ENCODE data around the gene NAPA. TPM values are rescaled to one million over a fixed set of nuclear protein-coding genes. Genes with fewer than 3 reads are reported as not detected.
"Not testable (repeated sequence)": the region's sequence is repeated elsewhere in the genome, so short reads cannot be mapped to it uniquely, and the experiment has no call there.

NAPA gene
- total RNA-seq, 2 experiments from 2014 or later = 72.5 to 75.1 TPM

DNA sequence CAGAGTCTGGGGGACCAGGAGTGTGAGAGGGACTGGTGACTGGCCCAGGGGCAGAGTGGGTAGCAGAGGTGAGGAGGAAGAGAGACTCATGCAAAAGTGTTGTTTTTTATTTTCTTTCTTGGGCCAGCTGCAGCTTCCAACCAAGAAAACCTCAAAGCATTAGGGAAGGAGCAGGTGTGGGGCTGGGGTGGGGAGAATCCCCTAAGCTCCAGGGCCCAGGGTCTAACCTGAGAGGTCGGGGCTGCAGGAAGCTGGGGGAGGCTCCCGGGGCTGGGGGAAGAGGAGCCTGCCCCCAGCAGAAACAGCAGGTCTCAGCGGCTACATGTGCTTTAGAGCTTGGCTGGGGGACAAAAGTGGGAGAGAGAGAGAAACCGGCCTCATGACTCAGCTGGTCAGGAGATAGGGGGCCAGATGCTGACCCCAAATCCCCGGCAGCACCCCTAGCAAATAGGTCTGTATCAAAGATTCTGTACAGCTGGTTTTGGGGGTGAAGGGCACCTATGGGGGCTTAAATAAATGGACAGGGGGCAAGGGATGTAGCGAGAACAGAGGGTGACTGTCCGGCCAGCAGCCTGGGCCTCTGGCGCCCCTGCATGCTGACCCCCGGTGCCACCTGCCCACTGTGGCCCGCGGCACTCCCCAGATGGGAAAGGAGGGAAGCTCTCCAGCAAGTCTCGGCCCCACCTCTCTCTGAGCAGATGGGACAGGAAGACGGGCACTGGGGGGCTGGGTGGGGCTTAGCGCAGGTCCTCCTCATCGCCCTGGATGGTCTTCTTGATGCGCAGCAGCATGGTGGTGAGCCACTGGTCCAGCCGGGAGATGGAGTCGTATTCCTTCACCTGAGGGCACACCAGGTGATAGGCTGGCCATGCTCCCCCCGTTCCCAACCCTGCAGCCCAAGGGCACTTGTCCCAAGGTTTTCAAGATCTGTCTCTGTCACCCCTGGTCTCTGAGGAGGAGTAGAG, 27.0 kb downstream of the NAPA start:
- intact Hi-C loops (cut with micrococcal nuclease) = no loop called here
- DNase-seq = no peak
- Mint-ChIP-seq H3K27ac (no peak overlapping the region), H3K4me1 (ENCODE audit: low read depth) (peaks cover 31% of the 10 kb centered on the region), H3K4me3 (no peak overlapping the region), H3K9me3 (no peaks in the 10 kb centered on the region), H3K36me3 (ENCODE audit: low read depth) (peaks cover 12% of the 10 kb centered on the region), H3K27me3 (ENCODE audit: low read depth) (no peaks in the 10 kb centered on the region)
- CTCF ChIA-PET = interaction anchor here (0.7 to 1.4 kb wide), 3 partner anchors 28 to 225 kb away, joined by 3 to 4 read pairs (median 3); no protein-coding TSS in a partner anchor

DNA sequence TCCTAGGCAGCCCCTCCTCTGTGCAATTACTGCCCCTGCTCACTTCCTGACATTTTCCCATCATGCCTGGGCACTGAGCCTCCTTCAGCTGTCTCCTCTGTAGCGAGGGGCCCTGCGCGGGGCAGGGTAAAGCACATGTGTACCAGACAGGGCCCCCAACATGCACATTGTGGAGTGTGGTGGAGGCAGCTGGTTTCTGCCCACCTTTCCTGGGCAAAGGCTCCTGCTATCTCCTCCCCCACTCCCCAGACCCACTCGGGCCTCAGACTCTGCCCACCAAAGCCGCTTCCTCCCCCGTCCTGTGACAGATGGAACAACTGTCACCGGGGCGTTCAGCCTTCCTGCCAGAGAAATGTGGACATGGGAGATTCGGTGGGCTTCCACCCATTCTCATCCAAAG, 28.0 kb downstream of the NAPA start:
- H3K27me3 Mint-ChIP-seq (ENCODE audit: low read depth) = no peaks in the 10 kb centered on the region
- no peaks in the 10 kb centered on the region for H3K9me3 Mint-ChIP-seq
- H3K27ac Mint-ChIP-seq = peak overlapping the region; percentile 66
- H3K4me1 Mint-ChIP-seq (ENCODE audit: low read depth) = peaks cover 31% of the 10 kb centered on the region
- CTCF ChIA-PET = no interaction called here
- intact Hi-C loops (cut with micrococcal nuclease) = no loop called here
- H3K4me3 Mint-ChIP-seq = no peak overlapping the region
- H3K36me3 Mint-ChIP-seq (ENCODE audit: low read depth) = peaks cover 12% of the 10 kb centered on the region
- no peak for DNase-seq

DNA sequence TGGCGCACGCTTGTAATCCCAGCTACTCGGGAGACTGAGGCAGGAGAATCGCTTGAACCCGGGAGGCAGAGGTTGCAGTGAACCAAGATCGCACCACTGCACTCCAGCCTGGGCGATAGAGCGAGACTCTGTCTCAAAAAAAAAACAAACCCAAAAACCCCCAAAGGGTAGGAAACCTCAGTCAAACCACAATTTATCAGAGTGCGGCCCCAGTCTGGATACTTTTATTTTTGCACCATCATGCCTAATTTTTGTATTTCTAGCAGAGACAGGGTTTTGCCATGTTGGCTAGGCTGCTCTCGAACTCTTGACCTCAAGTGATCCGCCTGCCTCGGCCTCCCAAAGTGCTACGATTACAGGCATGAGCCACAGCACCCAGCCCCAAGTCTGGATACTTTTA, 28.6 kb downstream of the NAPA start:
- peaks cover 12% of the 10 kb centered on the region for H3K36me3 Mint-ChIP-seq (ENCODE audit: low read depth)
- DNase-seq; H3K9me3 Mint-ChIP-seq; H3K27me3 Mint-ChIP-seq (ENCODE audit: low read depth); H3K4me3 Mint-ChIP-seq; H3K27ac Mint-ChIP-seq; intact Hi-C loops (cut with micrococcal nuclease): not testable (repeated sequence)
- CTCF ChIA-PET = interaction anchor here (4.6 kb wide), 1 partner anchor 221 kb away, joined by 17 read pairs; no protein-coding TSS in a partner anchor
- H3K4me1 Mint-ChIP-seq (ENCODE audit: low read depth) = peaks cover 31% of the 10 kb centered on the region

DNA sequence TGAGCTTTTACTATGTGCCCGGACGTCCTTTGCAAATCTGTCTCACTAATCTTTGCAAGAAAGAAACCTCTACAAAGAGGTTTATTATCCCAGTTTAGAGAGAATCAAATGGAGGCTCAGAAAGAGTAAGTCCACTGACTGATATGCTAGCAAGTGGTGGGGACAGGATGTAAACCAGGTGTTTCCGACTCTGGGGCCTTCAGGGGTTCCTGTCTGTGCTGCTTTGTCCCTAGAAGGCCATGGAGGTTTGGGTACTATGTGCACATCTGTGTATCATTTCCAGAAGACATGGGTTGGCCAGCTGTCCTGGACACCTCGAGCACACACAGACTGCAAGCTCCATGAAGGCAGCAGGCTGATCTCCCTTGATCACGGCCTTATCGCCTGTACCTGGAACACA, 29.7 kb downstream of the NAPA start:
- Mint-ChIP-seq H3K36me3 (ENCODE audit: low read depth) (peaks cover 10% of the 10 kb centered on the region), H3K9me3 (no peaks in the 10 kb centered on the region), H3K27ac (peak overlapping the region; percentile 98), H3K4me3 (peak overlapping the region; percentile 99), H3K27me3 (ENCODE audit: low read depth) (no peaks in the 10 kb centered on the region), H3K4me1 (ENCODE audit: low read depth) (peaks cover 31% of the 10 kb centered on the region)
- intact Hi-C loops (cut with micrococcal nuclease) = loop anchor here (2.0 kb wide), 2 partner anchors 38 to 214 kb away; no protein-coding TSS in a partner anchor
- CTCF ChIA-PET = interaction anchor here (0.8 to 4.6 kb wide), 6 partner anchors 31 to 258 kb away, joined by 3 to 17 read pairs (median 12); partner anchors contain the start of gene NAPA
- DNase-seq = peak; percentile 31

DNA sequence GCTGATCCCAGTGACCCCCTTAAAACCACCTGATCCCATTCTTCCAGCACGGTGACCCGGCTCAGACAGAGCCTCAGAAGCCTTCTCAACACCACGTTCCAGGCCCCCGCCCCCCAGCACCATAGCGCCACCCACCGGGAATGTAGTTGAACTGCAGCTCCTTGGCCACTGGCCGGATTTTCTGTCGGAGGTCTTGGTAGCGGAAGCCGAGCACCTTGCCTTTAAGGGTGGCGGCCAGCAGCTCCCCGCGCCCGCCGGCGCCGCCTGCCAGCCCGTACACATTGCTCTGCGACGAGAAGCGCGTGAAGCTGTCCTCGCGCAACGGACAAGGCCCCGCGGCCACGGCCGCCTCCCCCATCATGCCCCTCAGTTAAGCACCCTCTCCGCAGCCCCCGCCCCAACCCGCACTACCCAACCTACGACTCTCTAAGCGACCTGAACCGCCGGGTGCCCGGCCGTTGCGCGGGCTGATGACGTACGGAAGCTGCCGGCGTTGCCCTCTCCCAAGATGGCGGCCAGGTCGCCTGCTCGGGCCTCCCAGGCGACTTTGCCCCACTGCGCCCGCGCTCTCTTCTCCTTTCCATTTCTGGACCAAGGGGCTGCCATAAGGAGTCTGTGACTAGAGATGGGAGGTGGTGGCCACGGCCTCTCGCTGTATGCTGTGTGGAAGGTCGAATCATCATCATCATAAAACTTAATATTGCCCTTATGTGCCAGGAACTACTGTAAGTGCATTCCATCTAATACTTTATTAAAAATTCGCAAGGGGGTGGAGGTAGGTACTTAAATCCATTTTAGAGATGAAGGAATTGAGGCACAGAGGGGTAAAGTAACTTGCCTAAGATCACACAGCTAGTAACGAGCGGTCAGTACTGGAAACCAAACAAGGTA, 30.8 kb downstream of the NAPA start, which contains the start of gene KPTN:
TSS of gene KPTN (minus strand) at position 420 of the 891 bp plus-strand sequence. CDS start at position 361, 59 bp downstream.
- Mint-ChIP-seq H3K27me3 (ENCODE audit: low read depth) (no peaks in the 10 kb centered on the region), H3K4me1 (ENCODE audit: low read depth) (peaks cover 31% of the 10 kb centered on the region), H3K4me3 (peak within 1 kb of the TSS; percentile 99), H3K27ac (peak within 1 kb of the TSS; percentile 98), H3K36me3 (ENCODE audit: low read depth) (peaks cover 5% of the 10 kb centered on the region), H3K9me3 (no peaks in the 10 kb centered on the region)
- intact Hi-C loops (cut with micrococcal nuclease) = loop anchor here (1.0 to 2.0 kb wide), 5 partner anchors 31 to 261 kb away; partner anchors contain the start of genes NAPA and NOP53
- CTCF ChIA-PET = interaction anchor here (0.5 to 4.6 kb wide), 20 partner anchors 9 to 259 kb away, joined by 3 to 17 read pairs (median 5); partner anchors contain the start of genes DHX34 and NAPA
- peak; percentile 93 for DNase-seq

DNA sequence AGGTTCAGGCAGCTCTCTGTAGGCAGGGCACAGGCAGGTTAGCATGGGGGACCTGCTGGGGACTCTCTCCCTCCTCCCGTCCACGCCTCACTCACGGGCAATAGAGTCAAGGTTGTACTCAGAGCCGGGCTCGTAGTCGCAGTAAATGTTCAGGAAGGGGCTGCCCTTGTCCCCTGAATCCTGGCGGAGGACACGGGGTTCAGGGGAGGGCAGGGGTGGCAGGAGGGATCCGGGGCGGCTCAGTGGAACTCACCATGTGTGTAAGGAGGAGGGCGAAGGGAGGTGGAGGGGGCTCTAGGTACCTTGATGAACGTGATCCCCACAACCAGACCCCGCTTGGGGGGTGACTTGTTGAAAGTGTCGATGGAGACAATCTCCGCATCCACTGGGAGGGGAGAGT, 31.7 kb downstream of the NAPA start:
- H3K9me3 Mint-ChIP-seq = no peaks in the 10 kb centered on the region
- peaks cover 5% of the 10 kb centered on the region for H3K36me3 Mint-ChIP-seq (ENCODE audit: low read depth)
- H3K27me3 Mint-ChIP-seq (ENCODE audit: low read depth) = no peaks in the 10 kb centered on the region
- no peak overlapping the region for H3K27ac Mint-ChIP-seq
- H3K4me1 Mint-ChIP-seq (ENCODE audit: low read depth) = peaks cover 31% of the 10 kb centered on the region
- peak overlapping the region; percentile 99 for H3K4me3 Mint-ChIP-seq
- DNase-seq = no peak
- CTCF ChIA-PET = interaction anchor here (1.0 to 4.6 kb wide), 11 partner anchors 13 to 224 kb away, joined by 3 to 17 read pairs (median 6); partner anchors contain the start of genes DHX34 and NAPA
- intact Hi-C loops (cut with micrococcal nuclease) = loop anchor here (1.0 kb wide), 1 partner anchor 47 kb away; no protein-coding TSS in a partner anchor

DNA sequence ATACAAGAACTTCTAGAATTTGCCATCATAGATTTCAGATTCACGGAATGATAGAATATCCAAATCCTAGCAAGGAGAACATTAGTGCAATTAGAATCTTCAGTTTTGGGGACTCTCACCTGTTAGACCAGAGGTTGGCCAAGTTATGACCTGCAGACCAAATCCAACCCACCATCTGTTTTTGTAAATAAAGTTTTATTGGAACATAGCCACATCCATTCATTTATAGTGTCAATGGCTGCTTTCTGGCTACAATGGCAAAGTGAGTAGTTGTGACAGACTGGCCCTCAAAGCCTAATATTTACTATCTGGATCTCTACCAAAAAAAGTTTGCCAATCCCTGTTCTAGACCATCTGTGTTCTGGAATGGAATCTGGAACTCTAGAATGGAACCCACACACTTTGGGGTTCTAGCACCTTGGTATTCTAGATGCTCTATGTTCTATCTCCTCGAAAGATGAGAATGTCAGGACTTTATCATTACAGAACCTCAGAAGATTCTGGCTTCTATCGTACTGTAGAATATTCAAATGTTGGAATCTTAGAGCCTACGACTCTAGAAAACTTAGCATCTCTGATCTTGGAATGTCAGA, 33.3 kb downstream of the NAPA start:
- intact Hi-C loops (cut with micrococcal nuclease) = no loop called here
- H3K9me3 Mint-ChIP-seq = no peaks in the 10 kb centered on the region
- peaks cover 20% of the 10 kb centered on the region for H3K4me1 Mint-ChIP-seq (ENCODE audit: low read depth)
- CTCF ChIA-PET = interaction anchor here (0.6 kb wide), 1 partner anchor 226 kb away, joined by 3 read pairs; no protein-coding TSS in a partner anchor
- no peak overlapping the region for H3K4me3 Mint-ChIP-seq
- H3K27ac Mint-ChIP-seq = no peak overlapping the region
- H3K36me3 Mint-ChIP-seq (ENCODE audit: low read depth) = peaks cover 3% of the 10 kb centered on the region
- DNase-seq = no peak
- H3K27me3 Mint-ChIP-seq (ENCODE audit: low read depth) = no peaks in the 10 kb centered on the region

DNA sequence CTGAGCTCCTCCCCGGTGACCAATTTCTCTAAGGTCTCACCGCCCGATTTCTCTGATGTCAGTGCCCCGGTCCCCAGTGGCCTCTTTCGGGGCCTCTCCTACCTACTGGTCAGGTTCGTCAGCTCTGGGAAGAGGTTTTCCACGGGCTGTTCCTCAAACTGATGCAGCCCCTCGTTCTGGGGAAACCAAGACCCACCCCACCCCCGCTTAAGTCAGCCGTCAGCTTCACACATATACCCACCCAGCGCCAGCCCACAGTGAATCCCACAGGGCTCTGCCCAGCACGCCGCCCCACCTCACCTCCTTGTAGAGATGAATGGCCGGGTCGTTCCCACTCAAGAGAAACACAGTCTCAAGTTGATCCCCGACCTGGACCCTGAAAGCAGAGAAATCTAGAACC, 34.2 kb downstream of the NAPA start:
- H3K9me3 Mint-ChIP-seq = no peaks in the 10 kb centered on the region
- H3K4me1 Mint-ChIP-seq (ENCODE audit: low read depth) = peaks cover 14% of the 10 kb centered on the region
- H3K27ac Mint-ChIP-seq = no peak overlapping the region
- DNase-seq = no peak
- intact Hi-C loops (cut with micrococcal nuclease) = no loop called here
- CTCF ChIA-PET = no interaction called here
- H3K4me3 Mint-ChIP-seq = no peak overlapping the region
- no peaks in the 10 kb centered on the region for H3K27me3 Mint-ChIP-seq (ENCODE audit: low read depth)
- peaks cover 3% of the 10 kb centered on the region for H3K36me3 Mint-ChIP-seq (ENCODE audit: low read depth)

DNA sequence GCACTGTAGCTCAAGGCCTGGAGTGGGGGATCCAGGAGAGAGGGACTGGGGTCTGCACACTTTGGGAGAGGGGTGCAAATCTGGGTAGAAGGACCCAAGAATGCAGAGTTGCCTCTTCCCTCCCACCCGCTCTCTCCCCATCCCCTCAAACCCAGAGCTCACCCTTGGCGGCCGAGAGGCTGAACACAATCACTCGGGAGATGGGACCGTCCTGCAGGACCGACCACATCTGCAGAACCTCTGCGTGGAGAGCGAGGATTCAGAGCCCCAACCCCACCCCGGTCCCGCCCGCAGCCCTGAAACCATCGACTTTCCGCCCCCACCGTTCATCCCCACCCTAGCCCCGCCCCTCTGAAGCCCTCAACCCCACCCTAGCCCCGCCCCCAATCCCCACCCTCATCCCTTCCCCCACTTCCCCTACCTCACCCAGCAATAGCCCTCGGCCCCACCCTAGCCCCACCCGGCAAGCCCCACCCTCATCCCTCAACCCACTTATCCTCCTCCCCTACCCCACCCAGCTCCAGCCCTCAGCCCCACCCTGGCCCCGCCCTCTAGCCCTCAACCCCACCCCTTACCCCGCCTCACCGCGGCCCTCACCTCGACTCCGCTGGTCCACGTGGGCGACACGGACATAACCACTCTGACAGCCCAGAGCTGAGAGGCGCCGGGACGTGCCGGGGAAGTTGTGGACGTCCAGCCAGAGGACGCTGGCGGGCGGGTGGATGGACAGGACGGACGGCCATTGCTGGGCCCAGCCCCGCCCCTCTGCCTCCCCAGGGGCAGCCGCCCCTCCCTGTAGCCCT, 35.0 kb downstream of the NAPA start:
- Mint-ChIP-seq H3K9me3 (no peaks in the 10 kb centered on the region), H3K4me3 (no peak overlapping the region), H3K27me3 (ENCODE audit: low read depth) (no peaks in the 10 kb centered on the region), H3K36me3 (ENCODE audit: low read depth) (no peaks in the 10 kb centered on the region), H3K4me1 (ENCODE audit: low read depth) (peaks cover 7% of the 10 kb centered on the region), H3K27ac (no peak overlapping the region)
- intact Hi-C loops (cut with micrococcal nuclease) = no loop called here
- no peak for DNase-seq
- CTCF ChIA-PET = interaction anchor here (0.6 kb wide), 1 partner anchor 124 kb away, joined by 4 read pairs; no protein-coding TSS in a partner anchor

DNA sequence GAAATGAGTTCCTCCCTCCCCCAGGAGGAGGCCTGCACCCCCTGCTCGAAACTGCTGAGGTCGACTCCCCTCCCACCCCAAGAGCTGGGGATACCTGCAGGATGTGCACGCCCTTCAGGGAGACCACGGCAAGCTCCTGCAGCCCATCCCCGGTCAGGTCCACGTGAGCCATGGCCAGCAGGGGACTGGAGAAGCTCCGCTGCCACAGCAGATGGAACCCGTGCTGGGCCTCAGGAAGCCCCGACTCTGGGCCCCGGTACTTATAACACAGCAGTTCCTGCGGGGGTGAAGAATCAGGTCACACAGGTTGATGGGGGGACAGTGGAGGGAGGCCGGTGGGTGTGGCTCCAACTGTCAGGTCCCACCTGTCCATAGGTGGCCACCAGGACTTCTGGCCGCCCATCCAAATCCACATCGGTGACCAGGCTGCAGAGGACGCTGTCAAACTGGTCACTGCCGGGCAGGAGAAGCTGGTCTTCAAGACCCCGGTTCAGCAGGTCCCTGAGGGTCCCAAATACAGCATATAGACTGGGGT, 38.4 kb downstream of the NAPA start:
- Mint-ChIP-seq H3K4me1 (ENCODE audit: low read depth) (peaks cover 3% of the 10 kb centered on the region), H3K4me3 (no peak overlapping the region), H3K27ac (no peak overlapping the region), H3K9me3 (no peaks in the 10 kb centered on the region), H3K36me3 (ENCODE audit: low read depth) (no peaks in the 10 kb centered on the region), H3K27me3 (ENCODE audit: low read depth) (peaks cover 9% of the 10 kb centered on the region)
- intact Hi-C loops (cut with micrococcal nuclease) = no loop called here
- CTCF ChIA-PET = interaction anchor here (0.9 to 1.4 kb wide), 2 partner anchors 50 to 85 kb away, joined by 3 to 4 read pairs; no protein-coding TSS in a partner anchor
- no peak for DNase-seq

All from activated naive CD4-positive, alpha-beta T cell treated with anti-CD3 and anti-CD28 coated beads for 36 hours (primary cell).